Stimulated activated naive CD4-positive, alpha-beta T cell (primary cell): ENCODE measurements around the gene GNGT1.
"Not testable (repeated sequence)": the region's sequence is repeated elsewhere in the genome, so short reads cannot be mapped to it uniquely, and the experiment has no call there.

ENCODE experiments used
- DNase-seq, 6 experiments: peaks; one replicate each; lab custom pipeline; 2025; lab: John Stamatoyannopoulos, UW

Gene GNGT1

DNA sequence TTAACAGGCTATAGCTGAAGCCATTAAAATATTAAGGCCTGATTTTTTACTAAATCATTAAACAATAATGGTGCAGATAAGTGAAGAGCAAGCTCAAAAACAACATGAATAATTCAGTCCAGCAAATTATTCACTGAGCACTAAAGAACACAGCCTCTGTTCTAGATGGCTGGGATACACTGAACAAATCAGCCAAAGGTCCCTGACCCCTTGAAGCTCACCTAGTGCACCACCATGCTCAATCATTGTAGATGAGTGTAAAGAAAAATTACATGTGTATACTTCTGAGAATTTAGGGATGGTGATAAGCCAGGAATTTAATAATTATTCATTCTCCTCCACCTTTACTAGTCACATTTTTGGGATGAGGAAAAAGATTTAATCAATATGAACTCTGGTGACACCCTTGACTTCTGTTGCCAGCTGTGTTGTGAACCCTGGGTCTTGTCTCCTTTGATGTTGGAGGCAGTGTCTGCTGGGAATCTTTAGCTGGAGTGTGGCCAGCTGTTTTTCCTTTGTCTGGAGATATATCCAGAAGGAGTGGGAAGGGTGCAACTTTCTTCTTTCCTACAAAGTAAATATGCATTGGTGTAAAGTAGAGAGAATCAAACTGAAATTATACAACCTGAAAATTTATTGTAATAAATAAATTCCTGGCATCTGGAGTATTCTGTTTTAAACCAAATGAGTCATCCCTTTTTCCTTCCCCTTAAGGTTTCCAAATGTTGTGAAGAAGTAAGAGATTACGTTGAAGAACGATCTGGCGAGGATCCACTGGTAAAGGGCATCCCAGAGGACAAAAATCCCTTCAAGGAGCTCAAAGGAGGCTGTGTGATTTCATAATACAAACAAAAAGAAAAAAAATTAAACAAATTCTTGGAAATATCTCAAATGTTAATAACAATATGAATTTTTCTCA is 4.0 kb downstream of the GNGT1 start:
- DNase-seq, result no peak

GRCh38 chr7:93911242-93911641 is 4.9 kb downstream of the GNGT1 start:
- not testable (repeated sequence) for DNase-seq

GRCh38 chr7:93911661-93912060 is 5.3 kb downstream of the GNGT1 start:
- not testable (repeated sequence) for DNase-seq

GRCh38 chr7:93913197-93913596 is 6.8 kb downstream of the GNGT1 start:
- no peak for DNase-seq

- DNase-seq, result no peak
These were observed 8.3 kb downstream of the GNGT1 start for GRCh38 chr7:93914581-93915066.

DNA sequence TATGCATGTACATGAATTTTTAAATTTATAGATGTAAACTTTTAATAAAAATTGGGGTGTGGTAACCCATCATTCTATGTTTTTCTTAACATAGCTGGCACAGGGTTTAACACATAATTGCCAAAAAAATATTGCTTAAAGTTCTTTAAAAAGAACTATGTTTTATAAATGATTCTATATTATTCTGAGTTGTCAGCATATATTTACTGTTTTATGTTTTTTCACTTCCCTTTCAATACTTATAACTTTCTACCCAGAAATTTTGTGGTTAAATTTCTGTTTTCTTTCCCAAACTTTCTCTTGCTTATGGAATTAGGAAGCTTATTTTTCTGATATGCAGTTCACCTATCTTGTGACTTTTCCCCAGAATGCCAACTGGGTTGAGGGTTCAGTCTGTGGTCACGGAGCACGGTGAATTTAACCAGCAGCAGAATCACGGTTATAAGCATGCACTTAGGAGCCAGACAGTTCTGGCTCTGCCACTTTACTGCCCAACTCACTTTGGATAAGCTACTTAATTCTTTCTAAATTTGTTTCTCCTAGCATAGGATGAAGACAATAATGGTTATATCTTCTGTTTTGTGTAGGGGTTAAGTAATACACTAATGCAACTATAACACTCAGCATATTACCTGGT is 9.0 kb downstream of the GNGT1 start:
- not testable (repeated sequence) for DNase-seq

- DNase-seq, result not testable (repeated sequence)
These were observed 9.5 kb downstream of the GNGT1 start for GRCh38 chr7:93915888-93916287.

DNA sequence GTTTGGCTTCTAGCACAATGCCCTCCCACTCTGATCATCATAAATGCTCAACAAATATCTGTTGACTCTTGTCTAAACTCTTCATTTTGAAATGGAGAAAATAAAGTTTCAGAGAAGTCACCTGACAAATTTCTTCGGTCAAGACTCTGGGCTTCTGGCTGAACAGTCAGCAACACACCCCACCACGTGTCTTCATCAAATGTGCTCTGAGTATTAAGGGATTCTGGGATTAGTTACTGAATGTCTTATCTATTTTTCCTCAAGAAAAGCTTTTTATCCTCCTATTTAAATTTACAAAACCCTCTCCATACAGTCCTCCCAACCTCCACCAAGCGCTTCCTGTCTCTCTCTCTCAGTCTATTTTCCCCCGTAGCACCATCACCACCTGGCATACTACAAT is 9.9 kb downstream of the GNGT1 start:
- not testable (repeated sequence) for DNase-seq

DNA sequence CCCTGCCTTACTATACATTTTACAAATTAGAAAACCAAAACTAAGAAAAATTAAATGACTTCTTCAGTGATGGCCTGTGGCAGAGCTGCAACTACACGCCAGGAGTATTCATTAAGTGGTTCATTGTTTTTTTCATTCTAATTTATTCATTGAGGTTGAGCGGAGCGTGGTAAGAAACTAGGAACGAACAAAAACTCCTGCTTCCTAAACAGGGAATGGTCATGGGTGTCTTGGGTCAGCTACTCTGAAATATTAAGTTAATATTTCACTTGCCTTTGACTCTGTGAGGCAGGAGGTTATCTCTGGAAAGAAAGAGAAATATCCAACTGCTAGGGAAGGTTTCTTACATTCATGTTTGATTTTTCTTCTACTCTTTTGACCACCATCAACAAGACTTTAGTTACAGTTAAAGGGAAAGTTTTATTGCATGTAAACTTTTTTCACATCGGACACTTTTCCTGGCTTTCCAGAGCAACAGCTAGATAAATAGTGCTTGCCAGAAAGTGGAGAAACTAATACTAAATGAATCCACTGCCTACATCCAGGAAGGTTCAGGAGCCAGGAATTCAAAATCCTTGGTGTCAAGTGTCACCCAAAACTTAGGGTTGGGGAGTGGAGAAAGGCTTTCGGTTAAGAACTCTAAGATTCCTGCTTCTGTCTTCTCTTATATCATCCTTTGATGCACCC is 14.3 kb downstream of the GNGT1 start:
- DNase-seq, result no peak

DNA sequence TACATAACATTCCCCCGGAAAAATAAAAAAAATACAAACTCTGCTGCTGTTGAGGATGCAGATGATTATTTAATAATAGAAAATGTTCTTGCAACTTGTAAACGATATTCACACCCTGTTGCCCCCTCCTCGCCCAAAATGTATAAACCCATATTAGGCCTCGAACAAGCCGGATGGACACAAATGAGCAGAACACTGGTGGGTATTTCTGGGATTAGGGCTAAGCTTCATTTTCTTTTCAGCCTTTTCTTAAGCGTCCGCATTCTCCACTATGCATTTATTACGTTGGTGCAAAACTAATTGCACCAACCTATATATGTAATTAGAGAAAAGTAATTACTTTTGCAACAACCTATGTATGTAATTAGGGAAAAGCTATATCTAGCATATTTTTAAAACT is 14.8 kb downstream of the GNGT1 start:
- no peak for DNase-seq

- no peak for DNase-seq
These were observed 15.5 kb downstream of the GNGT1 start, which contains the start of gene GNG11 for GRCh38 chr7:93921607-93922566. Gene GNG11, plus strand, starts transcription at chr7:93921735. Its CDS starts 403 bp downstream, at chr7:93922138.

DNA sequence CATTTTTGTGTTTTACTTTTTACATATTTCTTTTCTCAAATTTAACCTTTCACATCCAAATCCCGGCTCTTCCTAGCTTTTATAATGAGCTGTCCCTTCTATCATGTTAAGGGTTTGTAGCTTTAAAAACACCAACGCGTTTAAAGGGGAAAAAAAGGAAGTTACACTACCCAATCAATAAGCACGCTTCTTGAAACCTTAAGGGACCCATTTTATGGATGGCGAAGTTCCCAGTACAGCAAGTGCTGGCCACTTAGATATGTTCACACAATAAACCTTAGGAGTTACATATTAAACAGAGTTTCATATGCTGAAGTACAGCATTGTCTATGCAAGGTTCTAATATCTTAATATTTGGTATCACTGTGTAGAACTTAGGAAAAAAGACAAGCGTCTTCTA is 16.9 kb downstream of the GNGT1 start:
- no peak for DNase-seq

DNA sequence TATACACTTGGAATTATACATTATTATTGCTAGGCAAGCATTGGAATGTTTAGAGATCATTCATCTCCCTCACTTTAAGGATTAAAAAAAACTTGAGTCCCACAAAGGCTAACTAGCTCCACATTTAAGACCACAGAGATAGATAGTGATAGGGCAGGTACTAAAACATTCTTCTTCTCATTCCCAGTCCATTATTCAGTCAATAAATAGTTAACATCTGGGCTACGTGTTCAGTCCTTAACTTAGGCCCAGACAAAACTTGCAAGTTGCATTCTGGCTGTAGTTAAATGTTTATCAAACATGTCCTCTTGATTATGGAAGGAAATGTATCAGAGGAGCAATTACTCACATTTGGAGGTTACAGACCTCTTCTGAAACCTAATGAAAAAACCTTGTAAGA is 17.6 kb downstream of the GNGT1 start:
- DNase-seq, result no peak

DNA sequence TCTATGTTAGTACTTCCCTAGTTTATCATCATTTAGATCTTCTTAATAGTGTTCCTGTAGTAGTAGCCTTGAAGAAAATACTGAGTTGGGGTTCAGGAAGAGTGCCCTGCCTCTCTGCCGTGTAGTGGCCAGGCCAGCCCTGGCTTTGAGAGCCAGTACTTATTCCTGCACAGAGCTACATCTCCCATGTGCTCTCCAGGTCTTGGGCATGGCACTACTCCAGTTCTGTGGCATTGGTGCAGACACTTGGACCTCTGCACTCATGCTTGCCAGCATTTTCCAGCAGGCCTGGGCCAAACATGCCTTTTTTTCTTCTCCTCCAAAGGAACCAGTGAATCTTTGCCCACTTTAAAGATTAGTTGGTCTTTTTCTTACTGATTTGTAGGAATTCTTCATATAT is 20.4 kb downstream of the GNGT1 start:
- no peak for DNase-seq

- DNase-seq, result no peak
These were observed 21.2 kb downstream of the GNGT1 start for GRCh38 chr7:93927585-93927984.

- DNase-seq, result no peak
These were observed 25.3 kb downstream of the GNGT1 start for GRCh38 chr7:93931655-93932054.

DNA sequence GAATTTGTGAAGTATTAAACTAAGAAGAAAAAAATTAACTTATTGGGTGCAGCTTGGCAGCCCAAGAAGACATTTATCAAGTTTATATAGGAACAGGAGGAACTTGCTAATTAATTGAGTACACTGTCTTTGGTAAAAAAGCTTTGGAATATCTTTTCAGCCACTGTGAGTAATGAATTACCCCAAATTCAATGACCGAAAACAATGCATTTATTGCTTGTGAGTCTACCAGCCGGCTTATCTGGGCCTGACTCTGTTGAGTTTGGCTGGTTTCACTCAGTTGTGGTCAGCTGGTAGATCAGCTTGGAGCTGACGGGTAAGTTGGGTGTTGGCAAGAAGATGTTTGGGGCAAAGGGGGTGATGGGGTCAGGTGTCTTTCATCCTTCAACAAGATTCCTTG is 26.8 kb downstream of the GNGT1 start:
- DNase-seq, result no peak

DNA sequence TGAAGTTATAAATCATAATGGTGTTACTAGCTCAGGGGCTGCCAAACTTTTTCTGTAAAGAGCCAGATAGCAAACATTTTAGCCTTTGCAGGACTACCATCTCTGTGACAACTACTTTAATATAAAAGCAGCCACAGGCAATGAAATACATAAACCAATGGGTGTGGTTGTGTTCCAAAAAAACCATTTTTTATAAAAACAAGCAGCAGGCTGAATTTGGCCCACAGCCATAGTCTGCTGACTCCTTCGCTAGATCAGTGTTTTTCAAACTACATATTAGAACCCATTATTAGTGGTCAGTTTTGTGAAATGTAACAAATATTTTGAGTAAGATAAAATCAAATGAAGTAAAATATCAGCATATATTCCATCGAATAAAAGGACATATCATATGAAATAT is 28.7 kb downstream of the GNGT1 start:
- DNase-seq, result no peak

DNA sequence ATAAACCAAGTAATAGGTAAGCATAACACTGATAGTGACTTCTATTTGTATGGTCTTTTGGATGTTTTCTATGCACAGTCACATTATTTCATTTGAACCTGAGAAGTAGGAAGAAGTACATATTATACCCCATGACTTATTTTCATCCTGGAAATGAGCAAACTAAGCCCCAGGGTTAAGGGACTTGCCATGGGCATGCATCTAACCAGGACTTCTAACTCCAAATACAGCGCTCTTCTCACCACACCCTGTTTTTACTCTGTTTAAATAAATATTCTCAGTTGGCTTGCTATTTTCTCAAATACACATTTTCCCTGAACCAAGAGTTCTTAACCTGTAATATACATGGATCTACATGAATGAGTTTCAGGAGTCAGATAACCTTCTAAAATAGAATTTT is 31.5 kb downstream of the GNGT1 start:
- no peak for DNase-seq

- no peak for DNase-seq
These were observed 31.9 kb downstream of the GNGT1 start for GRCh38 chr7:93938293-93938692.

- DNase-seq, result no peak
These were observed 35.6 kb downstream of the GNGT1 start for GRCh38 chr7:93941945-93942344.
